Stimulated activated CD4-positive, alpha-beta T cell treated with anti-CD3 and anti-CD28 coated beads, Interleukin-1b, Interleukin-23, amount 100 ng/mL, for 1 hour (primary cell): ENCODE results near the gene RBM6.

Experiments used
- DNase-seq, 2 donors: peaks; one replicate each; pipeline ENCODE4 v3.0.0-alpha.2; 2020; ENCODE audit warnings: low read depth in 2 of 2

Gene RBM6

GRCh38 chr3:50095352-50095998 is 155.5 kb downstream of the RBM6 start:
- no peak for DNase-seq

GRCh38 chr3:50100386-50100785 is 160.4 kb downstream of the RBM6 start:
- no peak for DNase-seq

- no peak for DNase-seq
These were observed 161.3 kb downstream of the RBM6 start for GRCh38 chr3:50100956-50101845.

GRCh38 chr3:50102558-50102957 is 162.6 kb downstream of the RBM6 start:
- no peak for DNase-seq

GRCh38 chr3:50111757-50112156 is 171.8 kb downstream of the RBM6 start:
- DNase-seq: no peak

GRCh38 chr3:50112462-50112861 is 172.5 kb downstream of the RBM6 start:
- no peak for DNase-seq

GRCh38 chr3:50117120-50117519 is 177.2 kb downstream of the RBM6 start:
- no peak for DNase-seq

- DNase-seq: no peak
These were observed 178.3 kb downstream of the RBM6 start for GRCh38 chr3:50118237-50118636.

- DNase-seq: no peak
These were observed 179.8 kb downstream of the RBM6 start for GRCh38 chr3:50119786-50120185.

GRCh38 chr3:50120364-50121071 is 180.6 kb downstream of the RBM6 start:
- no peak for DNase-seq

GRCh38 chr3:50121072-50122032 is 181.4 kb downstream of the RBM6 start:
- peak; percentile 29 to 58 for DNase-seq

GRCh38 chr3:50122071-50122470 is 182.1 kb downstream of the RBM6 start:
- no peak for DNase-seq

- no peak for DNase-seq
These were observed 182.9 kb downstream of the RBM6 start for GRCh38 chr3:50122661-50123391.

- DNase-seq: no peak
These were observed 183.6 kb downstream of the RBM6 start for GRCh38 chr3:50123394-50124051.

GRCh38 chr3:50124052-50124799 is 184.3 kb downstream of the RBM6 start:
- DNase-seq: no peak

GRCh38 chr3:50124800-50125178 is 184.8 kb downstream of the RBM6 start:
- no peak for DNase-seq

GRCh38 chr3:50125541-50126286 is 185.8 kb downstream of the RBM6 start:
- no peak for DNase-seq

- DNase-seq: no peak
These were observed 186.6 kb downstream of the RBM6 start for GRCh38 chr3:50126287-50127211.
